ENCODE measurements around the gene MAOA.

DNA sequence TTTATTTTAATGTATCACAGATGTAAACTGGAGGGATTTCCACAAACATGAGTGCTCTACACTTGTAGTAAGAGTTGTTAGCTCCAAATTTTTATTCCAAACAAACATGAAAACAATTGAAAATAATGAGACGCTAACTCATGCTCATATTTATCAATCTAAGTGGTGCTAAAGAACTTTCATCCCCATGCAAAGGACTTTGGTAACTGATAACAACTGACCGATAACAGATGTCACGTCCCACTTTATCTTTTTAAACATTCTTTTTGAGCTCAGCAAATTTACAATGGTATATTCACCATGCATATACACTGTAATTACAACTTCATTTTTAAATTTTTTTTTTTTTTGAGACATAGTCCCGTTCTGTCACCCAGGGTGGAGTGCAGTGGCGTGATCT lies 15.6 kb upstream of the MAOA start:
- TF ChIP-seq, protein P1, sequence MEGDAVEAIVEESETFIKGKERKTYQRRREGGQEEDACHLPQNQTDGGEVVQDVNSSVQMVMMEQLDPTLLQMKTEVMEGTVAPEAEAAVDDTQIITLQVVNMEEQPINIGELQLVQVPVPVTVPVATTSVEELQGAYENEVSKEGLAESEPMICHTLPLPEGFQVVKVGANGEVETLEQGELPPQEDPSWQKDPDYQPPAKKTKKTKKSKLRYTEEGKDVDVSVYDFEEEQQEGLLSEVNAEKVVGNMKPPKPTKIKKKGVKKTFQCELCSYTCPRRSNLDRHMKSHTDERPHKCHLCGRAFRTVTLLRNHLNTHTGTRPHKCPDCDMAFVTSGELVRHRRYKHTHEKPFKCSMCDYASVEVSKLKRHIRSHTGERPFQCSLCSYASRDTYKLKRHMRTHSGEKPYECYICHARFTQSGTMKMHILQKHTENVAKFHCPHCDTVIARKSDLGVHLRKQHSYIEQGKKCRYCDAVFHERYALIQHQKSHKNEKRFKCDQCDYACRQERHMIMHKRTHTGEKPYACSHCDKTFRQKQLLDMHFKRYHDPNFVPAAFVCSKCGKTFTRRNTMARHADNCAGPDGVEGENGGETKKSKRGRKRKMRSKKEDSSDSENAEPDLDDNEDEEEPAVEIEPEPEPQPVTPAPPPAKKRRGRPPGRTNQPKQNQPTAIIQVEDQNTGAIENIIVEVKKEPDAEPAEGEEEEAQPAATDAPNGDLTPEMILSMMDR (IDR thresholded peaks at IDR 0.05; ENCODE audit: insufficient read depth, low read length, poor library complexity, severe bottlenecking) = no peak
- no peak for TF ChIP-seq EZH2phosphoT487 (conservative IDR thresholded peaks at IDR 0.05; ENCODE audit: low read length)
